Effector memory CD8-positive, alpha-beta T cell (primary cell): Measurements from ENCODE around the gene LDLRAD4.

Experiments used
- ATAC-seq: fragments of 150-1000 bp; cut with Tn5 transposase; replicated peaks from 2 replicates; pipeline ENCODE4 v1.10.0; 2021; ENCODE audit warnings: mild to moderate bottlenecking, moderate library complexity
- DNase-seq, 3 experiments: peaks; one replicate each; pipeline ENCODE4 v3.0.0; 2021
- H3K27ac Mint-ChIP-seq, 2 donors: one replicate each; pipeline ENCODE4 v1.8.0; 2022; ENCODE audit warnings: mild to moderate bottlenecking in 2 of 2, mixed read lengths in 2 of 2, moderate library complexity in 2 of 2
- H3K27me3 Mint-ChIP-seq, 2 donors: one replicate each; pipeline ENCODE4 v1.8.0; 2022; ENCODE audit warnings: mixed read lengths in 2 of 2
- H3K36me3 Mint-ChIP-seq: one replicate; pipeline ENCODE4 v1.8.0; 2022; ENCODE audit warnings: mild to moderate bottlenecking, moderate library complexity, mixed read lengths; ENCODE audit not compliant: insufficient read depth
- H3K4me1 Mint-ChIP-seq, 2 donors: one replicate each; pipeline ENCODE4 v1.8.0; 2022; ENCODE audit warnings: low read depth in 2 of 2, mixed read lengths in 2 of 2
- H3K4me3 Mint-ChIP-seq, 2 donors: one replicate each; pipeline ENCODE4 v1.8.0; 2022; ENCODE audit warnings: mild to moderate bottlenecking in 2 of 2, mixed read lengths in 2 of 2, moderate library complexity in 2 of 2
- H3K9me3 Mint-ChIP-seq, 2 donors: one replicate each; pipeline ENCODE4 v1.8.0; 2022; ENCODE audit warnings: mixed read lengths in 2 of 2

The LDLRAD4 gene

DNA sequence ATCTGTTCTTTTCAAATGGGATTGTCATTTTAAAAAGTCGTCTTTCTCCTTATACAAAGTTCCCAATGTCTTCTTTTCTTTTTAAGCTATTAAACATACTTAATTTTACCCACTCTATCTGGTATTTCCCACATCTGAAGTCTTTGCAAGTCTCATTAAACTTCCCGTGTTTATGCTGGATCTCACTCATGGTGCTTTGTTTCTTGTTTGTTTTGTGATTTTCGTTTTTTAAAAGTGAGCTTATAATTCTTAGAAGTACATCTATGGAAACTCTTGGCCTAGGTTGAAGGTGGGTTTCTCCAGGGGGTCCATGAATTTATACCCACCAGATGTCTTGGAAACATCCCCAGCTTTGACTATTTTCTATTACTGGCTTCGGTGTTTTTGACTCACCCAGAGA lies 299.8 kb downstream of the LDLRAD4 start:
- no peak for DNase-seq
- H3K9me3 Mint-ChIP-seq, result no peaks in the 10 kb centered on the region
- H3K27me3 Mint-ChIP-seq, result no peaks in the 10 kb centered on the region
- ATAC-seq, result no peak
- H3K4me3 Mint-ChIP-seq, result no peak overlapping the region
- H3K27ac Mint-ChIP-seq, result no peak overlapping the region
- H3K36me3 Mint-ChIP-seq, result no peaks in the 10 kb centered on the region
- peaks cover 0 to 5% of the 10 kb centered on the region in 2 donors for H3K4me1 Mint-ChIP-seq

DNA sequence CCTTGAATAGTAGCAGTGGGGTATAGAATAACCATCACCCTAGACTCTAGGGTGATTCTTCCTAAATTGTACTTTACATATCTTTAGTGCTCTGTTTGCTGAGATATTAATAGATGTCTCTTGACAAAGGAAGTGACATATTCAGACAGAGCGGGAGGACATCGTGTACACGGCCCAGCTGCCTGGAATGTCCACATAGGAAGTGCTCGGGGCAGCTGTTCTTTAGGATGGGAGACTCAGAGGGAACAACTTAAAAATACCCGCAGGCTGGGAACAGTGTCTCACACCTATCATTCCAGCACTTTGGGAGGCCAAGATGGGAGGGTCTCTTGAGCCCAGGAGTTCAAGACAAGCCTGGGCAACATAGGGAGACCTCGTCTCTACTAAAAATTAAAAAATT lies 301.7 kb downstream of the LDLRAD4 start:
- Mint-ChIP-seq H3K4me3 (no peak overlapping the region), H3K27ac (peak overlapping the region in 1 of 2 donors; percentile 6), H3K9me3 (no peaks in the 10 kb centered on the region), H3K4me1 (peaks cover 0 to 7% of the 10 kb centered on the region in 2 donors), H3K27me3 (no peaks in the 10 kb centered on the region), H3K36me3 (no peaks in the 10 kb centered on the region)
- DNase-seq, result no peak
- ATAC-seq, result no peak

DNA sequence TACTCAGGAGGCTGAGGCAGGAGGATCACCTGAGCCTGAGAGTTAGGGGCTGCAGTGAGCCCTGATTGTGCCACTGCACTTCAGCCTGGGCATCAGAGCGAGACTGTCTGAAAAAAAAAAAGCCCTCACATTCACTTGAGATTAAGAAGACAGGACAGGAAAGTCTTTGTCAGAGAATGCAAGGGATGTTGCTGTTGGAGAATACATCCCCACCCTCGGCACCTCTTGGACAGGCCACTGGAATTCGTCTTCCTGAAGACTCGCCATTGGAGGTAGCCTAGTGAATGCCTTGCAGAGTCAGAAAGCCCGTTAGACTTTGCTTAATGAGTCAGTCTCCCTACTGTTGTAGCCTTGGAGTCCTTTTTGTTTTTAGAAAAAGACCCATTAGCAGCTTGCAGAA lies 302.2 kb downstream of the LDLRAD4 start:
- Mint-ChIP-seq H3K27ac (no peak overlapping the region), H3K4me1 (peaks cover 0 to 7% of the 10 kb centered on the region in 2 donors), H3K9me3 (no peaks in the 10 kb centered on the region), H3K27me3 (no peaks in the 10 kb centered on the region), H3K4me3 (no peak overlapping the region), H3K36me3 (no peaks in the 10 kb centered on the region)
- ATAC-seq, result no peak
- no peak for DNase-seq

DNA sequence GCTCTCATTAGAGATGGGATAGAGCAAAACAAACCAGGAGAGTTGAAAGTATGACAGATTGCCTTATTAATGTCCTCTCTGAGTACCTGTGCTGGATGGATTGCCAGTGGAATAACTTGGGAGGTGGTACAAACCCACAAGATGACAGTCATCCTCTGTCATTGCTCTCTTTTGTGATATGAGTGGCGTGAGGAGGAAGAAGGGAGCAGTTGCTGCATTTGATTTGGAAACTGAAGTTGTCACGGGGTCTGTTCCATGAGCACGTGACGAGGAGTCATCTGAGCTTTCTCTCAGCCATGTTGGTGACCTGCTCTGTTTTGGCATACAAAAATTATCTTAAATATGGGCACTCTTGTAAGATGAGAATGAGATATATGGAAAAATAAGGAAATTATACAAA lies 302.9 kb downstream of the LDLRAD4 start:
- H3K4me1 Mint-ChIP-seq, result peaks cover 0 to 4% of the 10 kb centered on the region in 2 donors
- no peaks in the 10 kb centered on the region for H3K36me3 Mint-ChIP-seq
- DNase-seq, result no peak
- ATAC-seq, result no peak
- no peak overlapping the region for H3K4me3 Mint-ChIP-seq
- H3K27ac Mint-ChIP-seq, result peak overlapping the region in 1 of 2 donors; percentile 11
- H3K27me3 Mint-ChIP-seq, result no peaks in the 10 kb centered on the region
- no peaks in the 10 kb centered on the region for H3K9me3 Mint-ChIP-seq

DNA sequence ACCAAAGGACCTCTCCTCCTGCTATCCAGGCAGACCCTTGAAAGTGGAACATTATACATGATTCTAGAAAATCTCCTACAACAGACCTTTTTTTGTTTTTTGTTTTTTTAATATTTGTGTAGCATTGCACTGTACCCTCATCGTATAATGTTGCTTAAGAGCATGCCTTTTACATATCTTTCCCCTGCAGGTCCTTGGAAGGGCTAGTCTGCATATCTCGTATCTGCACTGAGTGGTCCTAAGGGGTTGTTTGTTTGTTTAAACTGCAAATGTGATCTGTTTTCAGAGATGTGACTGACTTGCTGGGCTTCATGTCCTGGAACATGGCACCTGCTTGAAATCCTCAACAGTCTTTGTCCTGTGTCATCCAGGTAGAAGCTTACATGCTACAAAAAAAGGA lies 303.7 kb downstream of the LDLRAD4 start:
- Mint-ChIP-seq H3K27me3 (no peaks in the 10 kb centered on the region), H3K4me1 (peaks cover 0 to 8% of the 10 kb centered on the region in 2 donors), H3K36me3 (no peaks in the 10 kb centered on the region), H3K27ac (no peak overlapping the region), H3K9me3 (no peaks in the 10 kb centered on the region), H3K4me3 (no peak overlapping the region)
- no peak for DNase-seq
- no peak for ATAC-seq

DNA sequence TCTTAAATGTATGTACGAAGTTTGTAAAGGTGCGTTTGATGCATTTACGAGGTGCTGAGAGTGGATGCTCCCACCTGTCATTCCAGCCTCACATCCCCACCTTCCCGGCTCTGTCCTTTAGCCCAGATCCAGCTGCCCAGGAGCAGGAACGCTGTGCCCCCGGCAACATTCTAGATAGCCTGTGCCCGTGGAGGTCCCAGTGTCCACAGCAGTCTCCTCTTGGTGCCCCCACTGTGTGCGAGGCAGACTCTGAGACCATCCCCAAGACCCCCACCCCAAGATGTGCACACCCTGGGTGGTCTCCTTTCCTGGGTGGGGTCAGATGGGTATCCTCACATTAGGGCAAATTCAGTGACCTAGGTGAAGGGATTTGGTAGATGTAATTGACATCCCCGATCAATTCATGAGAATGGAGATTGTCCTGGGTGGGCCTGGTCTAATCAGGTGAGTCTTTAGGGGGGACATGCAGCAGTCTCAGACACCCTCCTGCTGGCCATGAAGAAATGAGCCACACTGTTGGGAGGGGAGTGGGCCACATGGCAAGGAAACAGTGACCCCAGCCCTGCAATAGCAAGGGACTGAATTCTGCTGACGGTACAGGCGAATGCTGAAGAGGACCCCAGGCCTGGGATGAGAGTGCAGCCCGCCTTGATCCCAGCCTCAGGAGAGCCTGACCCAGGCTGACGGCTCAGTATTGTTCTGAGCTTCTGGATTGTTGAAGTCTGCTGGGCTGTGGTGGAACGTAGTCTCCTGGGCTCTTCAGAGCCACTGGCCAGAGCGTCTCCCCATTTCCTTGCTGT lies 304.5 kb downstream of the LDLRAD4 start:
- H3K27ac Mint-ChIP-seq, result no peak overlapping the region
- peaks cover 0 to 10% of the 10 kb centered on the region in 2 donors for H3K4me1 Mint-ChIP-seq
- no peaks in the 10 kb centered on the region for H3K9me3 Mint-ChIP-seq
- no peaks in the 10 kb centered on the region for H3K27me3 Mint-ChIP-seq
- no peak overlapping the region for H3K4me3 Mint-ChIP-seq
- no peak for ATAC-seq
- no peaks in the 10 kb centered on the region for H3K36me3 Mint-ChIP-seq
- DNase-seq, result no peak

DNA sequence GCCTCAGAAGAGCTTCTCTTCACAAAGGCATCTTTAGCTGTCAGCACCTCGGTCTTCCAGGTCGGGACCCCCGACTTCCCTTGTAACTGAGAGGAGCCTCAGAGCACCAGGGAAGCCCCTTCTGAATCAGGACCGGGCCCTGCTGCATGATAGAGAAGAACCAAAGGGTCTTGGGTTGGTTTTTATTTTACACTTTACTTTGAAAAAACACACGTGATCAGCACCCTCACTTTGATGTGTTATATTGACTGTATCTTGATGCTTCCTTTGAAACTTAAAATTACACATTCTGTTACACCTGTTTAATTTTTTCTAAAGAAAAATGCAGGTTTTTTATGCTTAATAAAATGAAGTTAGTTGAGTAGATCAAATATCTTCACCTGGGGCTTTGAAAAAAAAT lies 305.5 kb downstream of the LDLRAD4 start:
- ATAC-seq (no peak), DNase-seq (no peak)
- no peaks in the 10 kb centered on the region for H3K27me3 Mint-ChIP-seq
- H3K4me1 Mint-ChIP-seq, result peaks cover 0 to 12% of the 10 kb centered on the region in 2 donors
- no peak overlapping the region for H3K4me3 Mint-ChIP-seq
- H3K9me3 Mint-ChIP-seq, result no peaks in the 10 kb centered on the region
- H3K36me3 Mint-ChIP-seq, result no peaks in the 10 kb centered on the region
- H3K27ac Mint-ChIP-seq, result no peak overlapping the region

DNA sequence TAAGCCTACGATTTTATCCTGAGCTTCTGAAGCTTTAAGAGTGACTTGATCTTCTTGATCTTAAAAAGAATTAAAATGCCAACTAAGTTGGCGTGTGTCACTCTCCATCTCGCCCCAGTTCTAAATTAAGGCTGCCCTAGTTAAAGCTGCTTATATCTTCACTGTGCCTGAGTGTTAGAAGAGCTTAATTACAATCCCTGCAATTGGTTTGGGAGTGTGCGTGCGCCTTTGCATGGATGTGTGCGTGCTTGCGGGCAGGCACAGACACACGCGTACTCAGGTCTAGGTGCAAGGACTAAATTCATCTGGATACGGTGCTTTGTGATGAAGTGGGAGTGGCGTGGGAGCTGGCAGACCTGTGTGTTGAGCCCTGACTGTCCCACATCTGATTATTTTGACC lies 306.3 kb downstream of the LDLRAD4 start:
- ATAC-seq (no peak), DNase-seq (no peak)
- H3K9me3 Mint-ChIP-seq, result no peaks in the 10 kb centered on the region
- no peaks in the 10 kb centered on the region for H3K36me3 Mint-ChIP-seq
- H3K4me1 Mint-ChIP-seq, result peaks cover 0 to 12% of the 10 kb centered on the region in 2 donors
- H3K27ac Mint-ChIP-seq, result peak overlapping the region in 1 of 2 donors; percentile 44
- no peak overlapping the region for H3K4me3 Mint-ChIP-seq
- no peaks in the 10 kb centered on the region for H3K27me3 Mint-ChIP-seq

DNA sequence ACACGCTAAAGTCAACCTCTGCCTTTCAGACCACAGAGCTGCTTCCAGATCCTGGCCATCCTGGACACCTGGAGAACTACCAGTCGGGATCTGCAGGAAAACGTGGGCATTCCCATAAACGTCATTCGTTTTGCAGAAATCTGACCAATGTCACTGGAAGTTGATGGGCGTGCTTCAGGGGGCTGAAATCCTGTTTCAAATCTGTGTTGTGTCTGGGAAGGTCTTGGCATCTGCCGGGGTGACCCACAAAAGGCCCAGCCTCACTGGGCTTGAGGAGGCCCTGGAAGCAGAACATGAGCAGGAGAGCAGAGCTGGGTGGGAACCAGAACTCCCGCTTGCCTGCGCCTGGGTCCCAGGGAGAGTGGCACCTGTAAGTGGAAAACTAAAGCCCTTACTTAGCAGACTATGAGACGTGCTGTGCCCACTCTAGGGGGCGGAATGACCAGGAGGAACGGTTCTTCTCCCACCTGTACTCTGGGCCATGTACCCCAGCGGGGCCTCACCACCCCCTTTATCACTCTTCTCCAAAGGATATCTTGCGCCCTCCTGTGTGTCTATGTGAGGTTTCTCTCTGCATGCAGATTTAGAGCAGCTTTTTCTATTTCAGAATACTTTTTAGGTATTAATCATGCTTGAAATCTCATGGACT lies 306.9 kb downstream of the LDLRAD4 start:
- no peak for DNase-seq
- H3K27ac Mint-ChIP-seq, result no peak overlapping the region
- no peaks in the 10 kb centered on the region for H3K27me3 Mint-ChIP-seq
- no peak for ATAC-seq
- peaks cover 0 to 10% of the 10 kb centered on the region in 2 donors for H3K4me1 Mint-ChIP-seq
- H3K9me3 Mint-ChIP-seq, result no peaks in the 10 kb centered on the region
- H3K36me3 Mint-ChIP-seq, result no peaks in the 10 kb centered on the region
- H3K4me3 Mint-ChIP-seq, result no peak overlapping the region

DNA sequence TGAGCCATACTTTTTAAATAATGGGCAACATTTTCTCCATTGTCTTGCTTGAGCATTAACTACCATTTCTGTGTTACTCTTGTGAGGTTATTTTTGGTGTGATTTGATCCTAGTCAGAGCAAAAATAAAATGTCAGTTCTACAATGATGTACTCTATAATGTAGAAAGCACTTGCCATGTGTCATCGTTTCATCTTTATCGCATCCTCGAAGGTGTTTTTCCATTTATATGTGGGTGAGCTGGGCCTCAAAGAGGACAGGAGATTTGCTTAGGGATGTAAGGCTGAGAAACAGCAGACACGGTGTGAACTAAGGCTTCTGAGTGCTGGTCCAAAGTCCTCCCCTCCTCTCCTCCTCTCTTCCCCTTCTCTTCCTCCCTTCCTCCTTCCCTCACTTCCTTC lies 308.0 kb downstream of the LDLRAD4 start:
- Mint-ChIP-seq H3K27ac (peak overlapping the region in 1 of 2 donors; percentile 58), H3K27me3 (no peaks in the 10 kb centered on the region), H3K4me3 (no peak overlapping the region), H3K36me3 (no peaks in the 10 kb centered on the region), H3K4me1 (peaks cover 0 to 9% of the 10 kb centered on the region in 2 donors), H3K9me3 (no peaks in the 10 kb centered on the region)
- no peak for DNase-seq
- no peak for ATAC-seq

DNA sequence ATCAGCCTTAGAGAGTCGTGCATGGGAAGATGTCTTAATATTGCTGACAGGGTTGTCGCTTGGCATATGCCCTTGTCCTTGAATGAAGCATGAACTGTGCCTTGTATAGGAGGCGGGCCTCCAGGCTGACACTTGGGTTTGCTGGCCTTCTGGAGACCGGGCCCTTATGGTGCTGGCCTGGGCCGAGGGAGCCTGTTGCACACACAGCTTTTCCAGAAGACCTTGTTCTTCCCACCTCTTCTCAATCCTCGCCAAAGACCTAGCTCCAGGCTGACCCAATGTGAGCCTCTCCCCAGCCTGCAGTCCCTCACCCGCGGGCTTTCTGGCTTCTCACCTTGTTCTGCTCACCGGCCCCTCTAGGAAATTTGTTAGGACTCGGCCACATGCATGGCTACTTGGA lies 308.7 kb downstream of the LDLRAD4 start:
- no peaks in the 10 kb centered on the region for H3K36me3 Mint-ChIP-seq
- H3K4me1 Mint-ChIP-seq, result peaks cover 2 to 11% of the 10 kb centered on the region in 2 donors
- no peak for DNase-seq
- H3K9me3 Mint-ChIP-seq, result no peaks in the 10 kb centered on the region
- no peak overlapping the region for H3K4me3 Mint-ChIP-seq
- no peaks in the 10 kb centered on the region for H3K27me3 Mint-ChIP-seq
- ATAC-seq, result no peak
- peak overlapping the region in 1 of 2 donors; percentile 58 for H3K27ac Mint-ChIP-seq

DNA sequence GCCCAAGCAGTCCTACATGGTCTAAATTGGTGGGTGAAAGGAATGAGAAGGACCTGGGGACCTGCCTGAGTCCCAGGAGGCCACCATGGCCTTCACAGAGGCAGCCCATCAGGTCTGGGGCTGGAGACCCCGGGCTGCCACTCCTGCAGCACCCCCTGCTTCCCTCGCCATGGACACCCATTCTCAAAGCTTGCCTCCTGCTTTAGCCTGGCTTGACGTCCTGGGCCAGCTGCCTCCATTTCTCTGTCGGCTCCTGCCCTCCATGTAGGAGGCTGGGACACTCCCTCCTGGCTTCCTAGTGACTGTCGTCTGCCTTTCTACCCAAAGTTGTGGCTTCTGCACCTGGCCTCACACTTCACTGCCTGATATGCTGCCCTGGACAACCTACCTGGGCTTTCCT lies 309.2 kb downstream of the LDLRAD4 start:
- no peaks in the 10 kb centered on the region for H3K27me3 Mint-ChIP-seq
- no peak for ATAC-seq
- peaks cover 3 to 11% of the 10 kb centered on the region in 2 donors for H3K4me1 Mint-ChIP-seq
- no peaks in the 10 kb centered on the region for H3K36me3 Mint-ChIP-seq
- no peak overlapping the region for H3K4me3 Mint-ChIP-seq
- H3K27ac Mint-ChIP-seq, result no peak overlapping the region
- DNase-seq, result no peak
- H3K9me3 Mint-ChIP-seq, result no peaks in the 10 kb centered on the region

DNA sequence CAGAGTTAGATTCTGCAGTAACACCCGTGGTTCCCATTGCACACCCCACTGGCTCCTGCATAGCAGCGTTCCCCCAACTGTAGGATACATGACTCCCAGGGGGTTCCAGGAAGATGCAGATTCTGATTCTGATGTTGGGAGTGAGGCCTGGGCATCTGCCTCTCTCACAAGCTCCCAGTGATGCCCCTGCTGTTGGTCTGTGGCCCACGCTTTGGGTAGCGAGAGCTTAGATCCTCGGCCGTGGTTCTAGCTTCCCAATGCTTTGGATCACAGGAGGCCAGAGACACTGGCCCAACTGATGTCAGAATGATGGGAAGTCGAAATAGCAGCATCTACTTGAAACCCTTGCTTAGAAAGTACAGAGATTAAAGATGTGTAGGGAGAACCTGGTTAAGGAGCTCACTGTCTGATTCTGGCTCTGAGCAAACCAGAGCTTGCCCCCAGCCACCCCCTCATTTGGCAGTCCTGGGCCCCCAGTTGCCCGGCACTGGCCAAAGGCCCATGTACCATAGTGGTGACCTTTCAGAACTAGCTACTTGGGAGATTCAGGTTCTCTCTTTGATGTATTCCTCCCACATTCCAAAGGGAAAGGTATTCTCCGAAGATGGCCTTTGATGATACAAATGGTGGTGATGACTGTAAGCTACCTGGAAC lies 310.3 kb downstream of the LDLRAD4 start:
- Mint-ChIP-seq H3K9me3 (no peaks in the 10 kb centered on the region), H3K27me3 (no peaks in the 10 kb centered on the region), H3K4me1 (peaks cover 7 to 13% of the 10 kb centered on the region in 2 donors), H3K36me3 (no peaks in the 10 kb centered on the region), H3K4me3 (no peak overlapping the region), H3K27ac (peak overlapping the region in 1 of 2 donors; percentile 41)
- ATAC-seq, result no peak
- no peak for DNase-seq
